HCT116 (cell line): ENCODE results near the gene TAGLN. TPM values are rescaled to one million over a fixed set of nuclear protein-coding genes. Genes with fewer than 3 reads are reported as not detected.

ENCODE experiments used
- ATAC-seq: fragments of 200-7000 bp; cut with Tn5 transposase; 2 replicates; pipeline ENCODE4 v1.9.1; 2020; ENCODE audit warnings: mild to moderate bottlenecking, moderate library complexity
- BruUV-seq: library from RNA; stranded (reverse); fragments of 400-500 nt; replicated peaks from 2 replicates; lab custom pipeline; 2021; lab: Mats Ljungman, UMichigan
- CTCF ChIA-PET: fragments of 300-600 bp; sonication (Branson Sonifier 250); formaldehyde crosslinking; loops from one replicate; lab custom pipeline; 2021; ENCODE audit warnings: antibody characterized with exemption; lab: Charles Lee
- POLR2A ChIA-PET: fragments of 300-600, 350-600 bp; sonication (Branson Sonifier 250); formaldehyde crosslinking; loops from one replicate; lab custom pipeline; 2021; ENCODE audit warnings: antibody characterized with exemption; lab: Charles Lee
- RAD21 ChIA-PET, 2 experiments: fragments of 300-600 bp; sonication (Branson Sonifier 250); formaldehyde crosslinking; loops; one replicate each; lab custom pipeline; 2023; ENCODE audit warnings: low total read pairs in 2 of 2; ENCODE audit not compliant: uncharacterized antibody in 2 of 2, unreplicated experiment in 2 of 2, low non-redundant PET in 1 of 2; lab: Charles Lee
- DNase-seq: peaks from one replicate; pipeline ENCODE4 v3.0.0-alpha.2; 2010; ENCODE audit warnings: low read depth, low spot score
- H2AFZ ChIP-seq: fragments of 200-600 bp; shearing (Covaris generic), sonication (generic); 2 replicates; pipeline ENCODE4 v1.6.1; 2017; ENCODE audit warnings: low read depth, mixed run types, mixed read lengths, antibody characterized with exemption, low read length; ENCODE audit not compliant: poor library complexity, severe bottlenecking
- H3K27ac ChIP-seq: 2 replicates; pipeline ENCODE4 v1.5.1; 2012; ENCODE audit warnings: low read depth, low read length
- H3K27me3 ChIP-seq: fragments of 200-600 bp; sonication (generic); 2 replicates; pipeline ENCODE4 v1.6.1; 2016; ENCODE audit warnings: mixed run types, low read length, mixed read lengths; ENCODE audit not compliant: insufficient read depth
- H3K36me3 ChIP-seq, 2 experiments: fragments of 200-500 bp in 1 of 2; fragments of 200-600 bp in 1 of 2; sonication (Bioruptor generic) in 1 of 2; sonication (generic) in 1 of 2; 2 replicates each; pipeline versions ENCODE4 v1.5.1 to v1.6.1; 2014 to 2016; ENCODE audit warnings: low read length in 2 of 2, inconsistent platforms in 1 of 2, mixed read lengths in 1 of 2, mixed run types in 1 of 2; ENCODE audit not compliant: insufficient read depth in 2 of 2, control insufficient read depth in 1 of 2
- H3K4me1 ChIP-seq, 2 experiments: fragments of 200-600 bp in 1 of 2; sonication (generic) in 1 of 2; 2 replicates each; pipeline versions ENCODE4 v1.5.1 to v1.6.1; 2012 to 2017; ENCODE audit warnings: low read length in 2 of 2, inconsistent platforms in 1 of 2, mild to moderate bottlenecking in 1 of 2, mixed read lengths in 1 of 2, mixed run types in 1 of 2, moderate library complexity in 1 of 2; ENCODE audit not compliant: insufficient read depth in 2 of 2, control insufficient read depth in 1 of 2
- H3K4me2 ChIP-seq: fragments of 200-600 bp; sonication (generic); 2 replicates; pipeline ENCODE4 v1.6.1; 2017; ENCODE audit warnings: mixed run types, low read length, mixed read lengths
- H3K4me3 ChIP-seq, 2 experiments: fragments of 200-600 bp in 1 of 2; sonication (generic) in 1 of 2; replicated peaks in 1 of 2; 2 replicates each; pipeline ENCODE4 v1.5.1; 2011 to 2016; ENCODE audit warnings: low read length in 2 of 2, control low read depth in 1 of 2, low read depth in 1 of 2, mild to moderate bottlenecking in 1 of 2, mixed read lengths in 1 of 2, mixed run types in 1 of 2
- H3K79me2 ChIP-seq: fragments of 200-600 bp; sonication (generic); 2 replicates; pipeline ENCODE4 v1.6.1; 2017; ENCODE audit warnings: mild to moderate bottlenecking, mixed run types, low read length, moderate library complexity, mixed read lengths; ENCODE audit not compliant: insufficient read depth
- H3K9ac ChIP-seq: fragments of 200-600 bp; sonication (generic); 2 replicates; pipeline ENCODE4 v1.6.1; 2016; ENCODE audit warnings: low read length, mixed read lengths
- H3K9me2 ChIP-seq: fragments of 200-600 bp; sonication (generic), shearing (Covaris generic); 2 replicates; pipeline ENCODE4 v1.6.1; 2017; ENCODE audit warnings: mixed run types, mild to moderate bottlenecking, moderate library complexity; ENCODE audit not compliant: insufficient read depth
- H3K9me3 ChIP-seq, 2 experiments: fragments of 200-500 bp in 1 of 2; fragments of 200-600 bp in 1 of 2; sonication (Bioruptor generic) in 1 of 2; sonication (generic) in 1 of 2; 2 replicates each; pipeline ENCODE4 v1.6.1; 2014 to 2017; ENCODE audit warnings: low read length in 2 of 2, mixed read lengths in 2 of 2, inconsistent platforms in 1 of 2, low read depth in 1 of 2, mild to moderate bottlenecking in 1 of 2, mixed run types in 1 of 2, moderate library complexity in 1 of 2; ENCODE audit not compliant: control insufficient read depth in 1 of 2, insufficient read depth in 1 of 2
- H4K20me1 ChIP-seq: fragments of 200-600 bp; sonication (generic), shearing (Covaris generic); 2 replicates; pipeline ENCODE4 v1.6.1; 2017; ENCODE audit warnings: mixed run types, mild to moderate bottlenecking, moderate library complexity; ENCODE audit not compliant: insufficient read depth
- EGR1 ChIP-seq: IDR thresholded peaks from 2 replicates; pipeline ENCODE4 v1.6.1; 2012; ENCODE audit warnings: low read depth
- intact Hi-C: fragments of 100-400 bp; cut with micrococcal nuclease; formaldehyde crosslinking; loops from 2 replicates; pipeline ENCODE4 v1.10.0; 2022
- total RNA-seq: library from RNA; stranded (reverse); gene quantifications from one replicate; pipeline ENCODE4 v1.2.1, GENCODE V29; 2021; ENCODE audit not compliant: unreplicated experiment
- TF ChIP-seq, protein P1 (sequence below): IDR thresholded peaks from 2 replicates; pipeline ENCODE4 v1.6.1; 2012; ENCODE audit warnings: low read depth

The TAGLN gene
- total RNA-seq, 1 experiment from 2014 or later = 10.0 TPM

- no peak overlapping the region for H3K9ac ChIP-seq
Measured at GRCh38 chr11:117200813-117201657, 1.9 kb downstream of the TAGLN start.

More at GRCh38 chr11:117200813-117201657, 1.9 kb downstream of the TAGLN start:
- intact Hi-C loops = no loop called here
- H3K27ac ChIP-seq = no peak overlapping the region
- peaks cover 0 to 7% of the 10 kb centered on the region in 2 experiments; a peak in 1 of 4 replicates for H3K36me3 ChIP-seq
- H3K79me2 ChIP-seq = no peaks in the 10 kb centered on the region
- no peak overlapping the region for H3K4me2 ChIP-seq
- no TSS peak for BruUV-seq
- ATAC-seq (no peak), DNase-seq (no peak)
- H2AFZ ChIP-seq = no peak overlapping the region
- TF ChIP-seq, protein P1, sequence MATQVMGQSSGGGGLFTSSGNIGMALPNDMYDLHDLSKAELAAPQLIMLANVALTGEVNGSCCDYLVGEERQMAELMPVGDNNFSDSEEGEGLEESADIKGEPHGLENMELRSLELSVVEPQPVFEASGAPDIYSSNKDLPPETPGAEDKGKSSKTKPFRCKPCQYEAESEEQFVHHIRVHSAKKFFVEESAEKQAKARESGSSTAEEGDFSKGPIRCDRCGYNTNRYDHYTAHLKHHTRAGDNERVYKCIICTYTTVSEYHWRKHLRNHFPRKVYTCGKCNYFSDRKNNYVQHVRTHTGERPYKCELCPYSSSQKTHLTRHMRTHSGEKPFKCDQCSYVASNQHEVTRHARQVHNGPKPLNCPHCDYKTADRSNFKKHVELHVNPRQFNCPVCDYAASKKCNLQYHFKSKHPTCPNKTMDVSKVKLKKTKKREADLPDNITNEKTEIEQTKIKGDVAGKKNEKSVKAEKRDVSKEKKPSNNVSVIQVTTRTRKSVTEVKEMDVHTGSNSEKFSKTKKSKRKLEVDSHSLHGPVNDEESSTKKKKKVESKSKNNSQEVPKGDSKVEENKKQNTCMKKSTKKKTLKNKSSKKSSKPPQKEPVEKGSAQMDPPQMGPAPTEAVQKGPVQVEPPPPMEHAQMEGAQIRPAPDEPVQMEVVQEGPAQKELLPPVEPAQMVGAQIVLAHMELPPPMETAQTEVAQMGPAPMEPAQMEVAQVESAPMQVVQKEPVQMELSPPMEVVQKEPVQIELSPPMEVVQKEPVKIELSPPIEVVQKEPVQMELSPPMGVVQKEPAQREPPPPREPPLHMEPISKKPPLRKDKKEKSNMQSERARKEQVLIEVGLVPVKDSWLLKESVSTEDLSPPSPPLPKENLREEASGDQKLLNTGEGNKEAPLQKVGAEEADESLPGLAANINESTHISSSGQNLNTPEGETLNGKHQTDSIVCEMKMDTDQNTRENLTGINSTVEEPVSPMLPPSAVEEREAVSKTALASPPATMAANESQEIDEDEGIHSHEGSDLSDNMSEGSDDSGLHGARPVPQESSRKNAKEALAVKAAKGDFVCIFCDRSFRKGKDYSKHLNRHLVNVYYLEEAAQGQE = no peak
- TF ChIP-seq EGR1 = no peak
- H3K4me3 ChIP-seq = no peak overlapping the region
- RAD21 ChIA-PET = no interaction called here
- CTCF ChIA-PET = no interaction called here
- POLR2A ChIA-PET = no interaction called here
- no peaks in the 10 kb centered on the region for H3K9me2 ChIP-seq
- no peaks in the 10 kb centered on the region for H3K27me3 ChIP-seq
- peaks cover 13 to 26% of the 10 kb centered on the region in 2 experiments for H3K4me1 ChIP-seq
- H3K9me3 ChIP-seq = no peaks in the 10 kb centered on the region
- no peaks in the 10 kb centered on the region for H4K20me1 ChIP-seq
